ENCODE data around the gene PGD. TPM values are rescaled to one million over a fixed set of nuclear protein-coding genes. Genes with fewer than 3 reads are reported as not detected.

Gene PGD
- total RNA-seq (10 to 100 TPM; 25.1 to 39.2 (median 28.4) TPM), polyA plus RNA-seq (10 to 100 TPM; 24.9 to 33.1 (median 29.5) TPM)
- long read RNA-seq, donor 1, transcript PGD-201 (13 exons, 1,885 nt), result major isoform, 27 of 33 reads
- long read RNA-seq, donor 1, partial matches to known transcripts, result 1 of 33 reads
- long read RNA-seq, donor 1, other reads (novel, unspliced or antisense), result 5 of 33 reads
- long read RNA-seq, donor 2, transcript PGD-201 (13 exons, 1,885 nt), result major isoform, 40 of 51 reads
- long read RNA-seq, donor 2, partial matches to known transcripts, result 7 of 51 reads
- long read RNA-seq, donor 2, other reads (novel, unspliced or antisense), result 4 of 51 reads

GRCh38 chr1:10398734-10399443, at the start of gene PGD:
Gene PGD, plus strand, starts transcription at chr1:10399064. Its CDS starts 54 bp downstream, at chr1:10399118.
- Histone ChIP-seq H3K36me3 (ENCODE audit: insufficient read depth in 1 of 2, low read depth in 1 of 2) (peaks cover 0 to 24% of the 10 kb centered on the region in 2 donors), H3K4me1 (peaks cover 9% of the 10 kb centered on the region), H3K27ac (peak within 1 kb of the TSS; percentile 88), H3K4me3 (peak within 1 kb of the TSS; percentile 90), H3K9me3 (peaks cover 7% of the 10 kb centered on the region), H3K27me3 (ENCODE audit: insufficient read depth in 3 of 3, low read length in 2 of 3) (no peaks in the 10 kb centered on the region)
- WGBS, 3 donors, result 0 to 1% (median 0%) methylated on average over 47 to 76 of the region's 76 CpGs
- peak; percentile 99 for DNase-seq
- ATAC-seq, result peak; percentile 98 to 99 (median 98)
- TF ChIP-seq CTCF (IDR thresholded peaks at IDR 0.05), result no peak
- intact Hi-C loops (cut with DNase I), result no loop called here

GRCh38 chr1:10353282-10353681, 45.6 kb upstream of the PGD start:
- ATAC-seq, result no peak
- H3K4me3 ChIP-seq, result no peak overlapping the region
- no peaks in the 10 kb centered on the region for H3K4me1 ChIP-seq
- 59 to 67% (median 60%) methylated on average over 4 of the region's 4 CpGs for WGBS, 3 donors
- intact Hi-C loops (cut with DNase I), result no loop called here
- H3K9me3 ChIP-seq, result no peaks in the 10 kb centered on the region
- peaks cover 0 to 81% of the 10 kb centered on the region in 2 donors for H3K36me3 ChIP-seq (ENCODE audit: insufficient read depth in 1 of 2, low read depth in 1 of 2)
- no peak for DNase-seq
- no peak for TF ChIP-seq CTCF (IDR thresholded peaks at IDR 0.05)
- no peak overlapping the region for H3K27ac ChIP-seq
- H3K27me3 ChIP-seq (ENCODE audit: insufficient read depth in 3 of 3, low read length in 2 of 3), result no peaks in the 10 kb centered on the region

GRCh38 chr1:10353693-10354092, 45.2 kb upstream of the PGD start:
- intact Hi-C loops (cut with DNase I), result no loop called here
- no peaks in the 10 kb centered on the region for H3K9me3 ChIP-seq
- TF ChIP-seq CTCF (IDR thresholded peaks at IDR 0.05), result no peak
- no peaks in the 10 kb centered on the region for H3K4me1 ChIP-seq
- H3K4me3 ChIP-seq, result no peak overlapping the region
- 58 to 64% (median 63%) methylated on average over 2 of the region's 2 CpGs for WGBS, 3 donors
- H3K27me3 ChIP-seq (ENCODE audit: insufficient read depth in 3 of 3, low read length in 2 of 3), result no peaks in the 10 kb centered on the region
- no peak overlapping the region for H3K27ac ChIP-seq
- peaks cover 0 to 77% of the 10 kb centered on the region in 2 donors for H3K36me3 ChIP-seq (ENCODE audit: insufficient read depth in 1 of 2, low read depth in 1 of 2)
- ATAC-seq (no peak), DNase-seq (no peak)

GRCh38 chr1:10360045-10360444, 38.8 kb upstream of the PGD start:
- no peaks in the 10 kb centered on the region for H3K27me3 ChIP-seq (ENCODE audit: insufficient read depth in 3 of 3, low read length in 2 of 3)
- whole genome bisulfite sequencing, 3 donors, result 56 to 94% (median 89%) methylated on average over 1 of the region's 1 CpG
- H3K27ac ChIP-seq, result no peak overlapping the region
- TF ChIP-seq CTCF (IDR thresholded peaks at IDR 0.05), result no peak
- peaks cover 0 to 70% of the 10 kb centered on the region in 2 donors for H3K36me3 ChIP-seq (ENCODE audit: insufficient read depth in 1 of 2, low read depth in 1 of 2)
- DNase-seq (no peak), ATAC-seq (no peak)
- no peaks in the 10 kb centered on the region for H3K9me3 ChIP-seq
- intact Hi-C loops (cut with DNase I), result no loop called here
- no peaks in the 10 kb centered on the region for H3K4me1 ChIP-seq
- no peak overlapping the region for H3K4me3 ChIP-seq
